Measurements from ENCODE around the gene FSHR.

Gene FSHR

DNA sequence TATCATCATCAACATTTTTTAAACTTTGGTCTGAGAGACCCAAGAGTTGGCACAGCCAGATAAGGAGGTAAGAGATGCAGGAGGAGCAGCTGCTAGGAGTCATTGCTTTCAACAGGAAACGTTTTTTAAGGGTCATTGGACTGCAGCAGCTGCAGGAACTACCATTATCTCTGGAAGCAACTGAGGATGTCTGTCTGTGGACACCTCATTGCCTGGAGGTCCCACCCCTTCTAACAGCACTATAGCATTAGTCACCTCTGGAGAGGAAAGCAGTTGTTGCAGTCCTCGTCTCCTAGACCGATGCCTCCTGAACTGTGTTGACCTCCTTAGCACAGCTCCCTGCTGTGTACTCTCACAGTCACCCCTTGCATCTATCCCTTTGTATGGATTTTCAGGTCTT, 21.5 kb upstream of the FSHR start:
- Histone ChIP-seq H3K27ac (no peak overlapping the region), H3K9me3 (ENCODE audit: low read depth, low read length) (no peaks in the 10 kb centered on the region), H3K4me3 (no peak overlapping the region), H3K9ac (ENCODE audit: insufficient read length) (no peak overlapping the region), H3K36me3 (ENCODE audit: insufficient read depth, low read length) (no peaks in the 10 kb centered on the region)
- TF ChIP-seq EZH2 (IDR thresholded peaks at IDR 0.05) (no peak), POLR2AphosphoS5 (IDR thresholded peaks at IDR 0.05; ENCODE audit: borderline replicate concordance, low read depth, low read length) (no peak), FOXP2 (optimal IDR thresholded peaks at IDR 0.05; ENCODE audit: control extremely low read depth, extremely low read length, insufficient read depth) (no peak)
- no peak for DNase-seq (ENCODE audit: low read depth, low spot score)

GRCh38 chr2:49174750-49175149, 20.4 kb upstream of the FSHR start:
- no peaks in the 10 kb centered on the region for H3K9me3 ChIP-seq (ENCODE audit: low read depth, low read length)
- H3K36me3 ChIP-seq (ENCODE audit: insufficient read depth, low read length): no peaks in the 10 kb centered on the region
- no peak for TF ChIP-seq POLR2AphosphoS5 (IDR thresholded peaks at IDR 0.05; ENCODE audit: borderline replicate concordance, low read depth, low read length)
- no peak overlapping the region for H3K9ac ChIP-seq (ENCODE audit: insufficient read length)
- no peak overlapping the region for H3K4me3 ChIP-seq
- H3K27ac ChIP-seq: no peak overlapping the region
- DNase-seq (ENCODE audit: low read depth, low spot score): no peak

- no peak overlapping the region for H3K4me3 ChIP-seq
- TF ChIP-seq EZH2 (IDR thresholded peaks at IDR 0.05) (no peak), FOXP2 (optimal IDR thresholded peaks at IDR 0.05; ENCODE audit: control extremely low read depth, extremely low read length, insufficient read depth) (no peak), POLR2AphosphoS5 (IDR thresholded peaks at IDR 0.05; ENCODE audit: borderline replicate concordance, low read depth, low read length) (no peak)
- H3K9me3 ChIP-seq (ENCODE audit: low read depth, low read length): no peaks in the 10 kb centered on the region
- no peak overlapping the region for H3K9ac ChIP-seq (ENCODE audit: insufficient read length)
- no peak for DNase-seq (ENCODE audit: low read depth, low spot score)
- no peak overlapping the region for H3K27ac ChIP-seq
- H3K36me3 ChIP-seq (ENCODE audit: insufficient read depth, low read length): no peaks in the 10 kb centered on the region
Measured at GRCh38 chr2:49167131-49167530, 12.8 kb upstream of the FSHR start.

DNA sequence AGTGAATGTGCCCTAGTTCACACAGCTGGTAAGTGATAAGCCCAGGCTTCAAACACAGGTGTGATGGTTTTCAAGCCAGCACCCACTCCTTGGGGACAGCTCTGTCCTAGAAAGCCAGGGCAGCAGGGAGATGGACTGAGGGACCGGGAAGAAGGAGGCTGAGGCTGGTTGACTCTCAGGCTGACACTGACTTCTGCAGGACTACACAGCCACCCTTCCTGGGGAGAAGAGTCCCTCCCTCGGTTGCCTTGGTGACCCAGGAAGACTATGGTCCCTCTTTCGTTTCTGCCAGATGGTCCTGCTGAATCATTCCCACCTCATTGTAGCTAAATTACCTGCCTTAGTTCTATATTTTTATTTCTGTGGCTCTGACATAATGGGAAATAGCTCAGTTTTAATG, 11.3 kb upstream of the FSHR start:
- H3K27ac ChIP-seq: no peak overlapping the region
- no peaks in the 10 kb centered on the region for H3K9me3 ChIP-seq (ENCODE audit: low read depth, low read length)
- H3K36me3 ChIP-seq (ENCODE audit: insufficient read depth, low read length): no peaks in the 10 kb centered on the region
- no peak overlapping the region for H3K9ac ChIP-seq (ENCODE audit: insufficient read length)
- DNase-seq (ENCODE audit: low read depth, low spot score): no peak
- H3K4me3 ChIP-seq: no peak overlapping the region
- no peak for TF ChIP-seq FOXP2 (optimal IDR thresholded peaks at IDR 0.05; ENCODE audit: control extremely low read depth, extremely low read length, insufficient read depth)
- TF ChIP-seq POLR2AphosphoS5 (IDR thresholded peaks at IDR 0.05; ENCODE audit: borderline replicate concordance, low read depth, low read length): no peak
- TF ChIP-seq EZH2 (IDR thresholded peaks at IDR 0.05): no peak

DNA sequence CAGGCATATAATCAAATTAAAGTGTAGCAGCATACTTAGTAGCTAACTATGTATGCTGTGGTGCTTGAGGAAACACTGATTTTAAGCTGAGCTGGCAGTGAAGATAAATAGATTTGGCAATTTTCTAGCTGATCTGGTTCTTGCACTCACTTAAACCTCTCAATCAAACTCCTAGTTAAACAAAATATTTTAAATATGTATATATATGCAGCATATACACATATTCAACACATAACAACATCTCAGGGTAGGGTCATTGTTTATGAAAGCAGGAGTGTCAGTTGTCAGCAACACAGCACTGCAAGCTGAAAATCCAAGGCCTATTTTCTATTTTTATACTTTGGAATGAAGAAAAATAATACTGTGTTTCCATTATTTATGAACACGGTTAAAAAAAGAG, 10.4 kb upstream of the FSHR start:
- no peaks in the 10 kb centered on the region for H3K9me3 ChIP-seq (ENCODE audit: low read depth, low read length)
- H3K9ac ChIP-seq (ENCODE audit: insufficient read length): no peak overlapping the region
- no peaks in the 10 kb centered on the region for H3K36me3 ChIP-seq (ENCODE audit: insufficient read depth, low read length)
- no peak overlapping the region for H3K27ac ChIP-seq
- TF ChIP-seq EZH2 (IDR thresholded peaks at IDR 0.05) (no peak), FOXP2 (optimal IDR thresholded peaks at IDR 0.05; ENCODE audit: control extremely low read depth, extremely low read length, insufficient read depth) (no peak), POLR2AphosphoS5 (IDR thresholded peaks at IDR 0.05; ENCODE audit: borderline replicate concordance, low read depth, low read length) (no peak)
- H3K4me3 ChIP-seq: no peak overlapping the region
- no peak for DNase-seq (ENCODE audit: low read depth, low spot score)

- no peak for DNase-seq (ENCODE audit: low read depth, low spot score)
- TF ChIP-seq POLR2AphosphoS5 (IDR thresholded peaks at IDR 0.05; ENCODE audit: borderline replicate concordance, low read depth, low read length) (no peak), EZH2 (IDR thresholded peaks at IDR 0.05) (no peak), FOXP2 (optimal IDR thresholded peaks at IDR 0.05; ENCODE audit: control extremely low read depth, extremely low read length, insufficient read depth) (no peak)
- H3K9ac ChIP-seq (ENCODE audit: insufficient read length): no peak overlapping the region
- H3K4me3 ChIP-seq: no peak overlapping the region
- no peaks in the 10 kb centered on the region for H3K9me3 ChIP-seq (ENCODE audit: low read depth, low read length)
- no peaks in the 10 kb centered on the region for H3K36me3 ChIP-seq (ENCODE audit: insufficient read depth, low read length)
- H3K27ac ChIP-seq: no peak overlapping the region
Measured at GRCh38 chr2:49162151-49162550, 7.8 kb upstream of the FSHR start.

- no peak overlapping the region for H3K27ac ChIP-seq
- H3K4me3 ChIP-seq: no peak overlapping the region
- H3K36me3 ChIP-seq (ENCODE audit: insufficient read depth, low read length): no peaks in the 10 kb centered on the region
- H3K9me3 ChIP-seq (ENCODE audit: low read depth, low read length): no peaks in the 10 kb centered on the region
- H3K9ac ChIP-seq (ENCODE audit: insufficient read length): no peak overlapping the region
- DNase-seq (ENCODE audit: low read depth, low spot score): no peak
- no peak for TF ChIP-seq POLR2AphosphoS5 (IDR thresholded peaks at IDR 0.05; ENCODE audit: borderline replicate concordance, low read depth, low read length)
- no peak for TF ChIP-seq EZH2 (IDR thresholded peaks at IDR 0.05)
- no peak for TF ChIP-seq FOXP2 (optimal IDR thresholded peaks at IDR 0.05; ENCODE audit: control extremely low read depth, extremely low read length, insufficient read depth)
Measured at GRCh38 chr2:49154891-49155290, 576 bp upstream of the FSHR start.

DNA sequence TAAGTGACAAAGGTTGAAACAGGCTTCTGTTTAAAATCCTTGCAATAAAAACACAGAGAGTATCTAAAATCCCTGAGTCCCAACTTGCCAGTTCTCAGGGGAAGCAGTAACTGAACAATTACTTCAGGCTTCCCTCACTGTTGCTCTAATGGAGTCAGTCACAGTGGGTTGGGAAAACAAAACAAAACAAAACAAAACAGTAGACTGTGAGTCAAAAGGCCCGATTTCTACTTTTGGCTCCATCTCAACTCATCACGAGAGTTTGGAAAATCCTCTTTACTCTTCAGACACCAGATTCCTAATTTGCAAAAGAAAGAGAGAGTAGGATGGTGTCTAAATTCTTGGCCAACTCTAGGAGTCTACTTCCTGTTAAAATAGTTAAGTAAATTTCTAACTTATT, 1.1 kb downstream of the FSHR start:
- Histone ChIP-seq H3K9me3 (ENCODE audit: low read depth, low read length) (no peaks in the 10 kb centered on the region), H3K4me3 (no peak overlapping the region), H3K9ac (ENCODE audit: insufficient read length) (no peak overlapping the region), H3K27ac (no peak overlapping the region), H3K36me3 (ENCODE audit: insufficient read depth, low read length) (no peaks in the 10 kb centered on the region)
- TF ChIP-seq FOXP2 (optimal IDR thresholded peaks at IDR 0.05; ENCODE audit: control extremely low read depth, extremely low read length, insufficient read depth) (no peak), EZH2 (IDR thresholded peaks at IDR 0.05) (no peak)
- DNase-seq (ENCODE audit: low read depth, low spot score): no peak

DNA sequence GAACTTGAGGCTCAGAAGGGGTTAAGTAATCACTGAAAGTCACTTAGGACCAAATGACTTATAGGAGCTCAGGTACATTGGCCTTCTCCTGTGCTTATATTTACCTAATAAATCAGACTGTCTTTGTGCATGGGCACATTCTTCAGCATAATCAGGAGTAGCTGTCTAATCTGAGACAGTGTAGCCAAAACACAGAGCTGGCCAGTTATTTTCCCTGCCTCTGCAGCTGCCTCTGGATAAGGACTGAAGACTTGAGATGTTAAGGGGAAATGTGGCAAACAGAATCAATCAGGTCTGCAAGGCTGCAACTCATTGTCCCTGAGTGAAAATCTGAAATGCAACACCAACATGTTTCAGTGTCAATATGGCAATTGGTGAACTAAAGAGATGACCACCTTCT, 1.5 kb downstream of the FSHR start:
- H3K9me3 ChIP-seq (ENCODE audit: low read depth, low read length): no peaks in the 10 kb centered on the region
- H3K36me3 ChIP-seq (ENCODE audit: insufficient read depth, low read length): no peaks in the 10 kb centered on the region
- no peak overlapping the region for H3K27ac ChIP-seq
- TF ChIP-seq POLR2AphosphoS5 (IDR thresholded peaks at IDR 0.05; ENCODE audit: borderline replicate concordance, low read depth, low read length) (no peak), FOXP2 (optimal IDR thresholded peaks at IDR 0.05; ENCODE audit: control extremely low read depth, extremely low read length, insufficient read depth) (no peak), EZH2 (IDR thresholded peaks at IDR 0.05) (no peak)
- H3K4me3 ChIP-seq: no peak overlapping the region
- H3K9ac ChIP-seq (ENCODE audit: insufficient read length): no peak overlapping the region
- no peak for DNase-seq (ENCODE audit: low read depth, low spot score)

Data from SK-N-MC (cell line).